OCI-M2 (cell line): ENCODE measurements around the gene NELFCD.

Experiments used
- DNase-seq: peaks from one replicate; lab custom pipeline; 2025; ENCODE audit not compliant: unreplicated experiment; lab: John Stamatoyannopoulos, UW

The NELFCD gene

DNA sequence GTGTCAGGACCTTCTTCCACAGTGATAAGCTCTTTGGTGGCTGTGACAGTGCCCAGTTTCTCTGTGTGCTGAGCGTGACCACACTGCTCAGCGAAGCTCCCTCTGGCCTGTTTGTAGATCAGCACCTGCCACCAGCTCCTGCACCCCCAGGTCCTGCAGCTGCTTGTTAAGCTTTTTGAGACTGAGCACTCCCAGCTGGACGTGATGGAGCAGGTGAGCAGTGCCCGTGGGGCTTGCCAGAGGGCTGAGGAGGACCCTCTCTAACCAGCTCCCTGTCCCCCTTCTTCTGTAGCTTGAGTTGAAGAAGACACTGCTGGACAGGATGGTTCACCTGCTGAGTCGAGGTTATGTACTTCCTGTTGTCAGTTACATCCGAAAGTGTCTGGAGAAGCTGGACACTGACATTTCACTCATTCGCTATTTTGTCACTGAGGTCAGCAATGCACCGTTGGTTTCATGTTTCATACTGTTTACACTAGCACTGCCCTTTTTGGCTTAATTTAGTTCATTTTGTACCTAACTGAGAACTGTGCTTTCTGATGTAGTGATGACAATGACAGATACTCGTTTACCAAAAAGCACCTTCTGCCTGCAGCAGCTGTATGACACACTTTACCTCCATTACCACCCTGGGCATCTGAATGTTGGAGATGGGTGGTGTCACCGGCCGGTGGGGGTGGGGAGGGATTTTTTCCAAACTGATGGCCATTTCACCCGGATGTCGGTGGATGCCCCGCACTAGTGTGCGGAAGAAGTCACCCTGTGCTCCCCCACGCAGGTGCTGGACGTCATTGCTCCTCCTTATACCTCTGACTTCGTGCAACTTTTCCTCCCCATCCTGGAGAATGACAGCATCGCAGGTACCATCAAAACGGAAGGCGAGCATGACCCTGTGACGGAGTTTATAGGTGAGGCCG, 12.5 kb downstream of the NELFCD start:
- no peak for DNase-seq

DNA sequence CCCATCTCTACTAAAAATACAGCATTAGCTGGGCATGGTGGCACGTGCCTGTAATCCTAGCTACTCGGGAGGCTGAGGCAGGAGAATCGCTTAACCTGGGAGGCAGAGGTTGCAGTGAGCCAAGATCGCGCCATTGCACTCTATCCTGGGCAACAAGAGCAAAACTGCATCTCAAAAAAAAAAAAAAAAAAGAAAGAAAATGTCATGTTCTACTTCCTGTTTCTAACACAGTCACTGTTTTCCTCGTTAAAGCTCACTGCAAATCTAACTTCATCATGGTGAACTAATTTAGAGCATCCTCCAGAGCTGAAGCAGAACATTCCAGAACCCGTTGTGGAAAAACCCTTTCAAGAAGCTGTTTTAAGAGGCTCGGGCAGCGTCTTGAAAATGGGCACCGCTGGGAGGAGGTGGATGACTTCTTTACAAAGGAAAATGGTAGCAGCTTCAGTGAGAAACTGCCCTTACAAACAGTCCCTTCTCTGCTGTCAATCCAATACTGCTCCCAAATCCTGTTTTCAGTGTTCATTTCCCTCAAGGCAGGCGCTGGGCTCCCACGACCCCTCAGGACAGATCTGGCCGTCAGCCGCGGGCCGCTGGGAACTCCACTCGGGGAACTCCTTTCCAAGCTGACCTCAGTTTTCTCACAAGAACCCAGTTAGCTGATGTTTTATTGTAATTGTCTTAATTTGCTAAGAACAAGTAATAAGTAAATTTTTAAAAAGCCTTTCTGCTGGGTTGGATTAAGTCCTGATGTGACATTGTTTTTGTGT, 13.5 kb downstream of the NELFCD start:
- DNase-seq = no peak

DNA sequence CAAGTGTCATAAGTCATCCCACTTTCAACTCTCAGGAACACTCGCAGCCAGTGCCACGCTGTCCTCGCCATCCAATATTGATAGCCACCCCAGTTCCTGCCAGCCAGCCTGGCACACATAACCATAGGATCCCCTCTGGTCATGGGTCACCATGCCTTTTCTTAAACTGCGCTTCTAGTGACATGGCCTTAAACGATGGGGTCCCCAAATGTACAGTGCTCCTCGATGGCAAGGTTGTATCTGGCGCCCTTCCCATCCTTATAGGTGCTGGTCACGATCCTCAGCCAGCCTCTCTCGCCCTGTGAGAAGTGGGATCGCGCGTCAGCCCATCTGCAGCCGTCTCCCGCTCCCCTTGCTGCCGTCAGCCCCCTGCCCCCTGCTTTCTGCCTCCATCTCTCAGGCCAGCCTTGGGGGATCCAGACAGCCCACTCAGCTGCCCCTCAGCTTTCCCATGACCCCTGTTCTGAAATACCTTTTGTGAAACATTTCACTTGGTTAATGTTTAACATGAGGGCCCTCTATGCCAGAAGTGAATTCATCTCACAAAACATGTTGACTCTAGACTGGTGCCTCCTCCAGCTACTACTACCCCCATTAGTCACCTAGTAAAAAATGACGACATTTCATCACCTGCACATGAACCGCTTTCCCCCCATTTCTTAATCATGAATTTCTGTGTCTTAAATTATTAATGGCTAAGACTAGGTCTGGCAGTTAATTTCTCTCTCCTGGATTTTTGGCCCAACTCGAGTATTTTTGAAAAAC, 14.6 kb downstream of the NELFCD start:
- DNase-seq = no peak

DNA sequence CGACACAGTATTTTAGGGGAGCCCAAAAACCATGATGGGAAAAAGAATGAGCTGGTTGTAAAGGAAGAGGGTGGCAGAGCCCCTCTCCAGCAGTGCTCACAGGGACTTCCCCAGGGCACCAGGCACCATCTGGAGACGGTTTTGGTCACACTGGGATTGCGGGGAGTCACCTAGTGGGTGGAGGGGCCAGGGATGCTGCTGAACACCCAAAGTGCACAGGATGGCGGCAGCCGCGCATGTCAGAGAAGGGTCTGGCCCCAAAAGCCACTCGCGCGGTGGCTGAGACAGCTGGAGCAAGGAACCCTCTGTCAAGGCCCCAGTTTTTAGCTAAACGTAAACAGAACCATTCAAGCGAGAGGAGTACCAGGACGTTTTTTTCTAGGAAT, 15.2 kb downstream of the NELFCD start:
- no peak for DNase-seq

DNA sequence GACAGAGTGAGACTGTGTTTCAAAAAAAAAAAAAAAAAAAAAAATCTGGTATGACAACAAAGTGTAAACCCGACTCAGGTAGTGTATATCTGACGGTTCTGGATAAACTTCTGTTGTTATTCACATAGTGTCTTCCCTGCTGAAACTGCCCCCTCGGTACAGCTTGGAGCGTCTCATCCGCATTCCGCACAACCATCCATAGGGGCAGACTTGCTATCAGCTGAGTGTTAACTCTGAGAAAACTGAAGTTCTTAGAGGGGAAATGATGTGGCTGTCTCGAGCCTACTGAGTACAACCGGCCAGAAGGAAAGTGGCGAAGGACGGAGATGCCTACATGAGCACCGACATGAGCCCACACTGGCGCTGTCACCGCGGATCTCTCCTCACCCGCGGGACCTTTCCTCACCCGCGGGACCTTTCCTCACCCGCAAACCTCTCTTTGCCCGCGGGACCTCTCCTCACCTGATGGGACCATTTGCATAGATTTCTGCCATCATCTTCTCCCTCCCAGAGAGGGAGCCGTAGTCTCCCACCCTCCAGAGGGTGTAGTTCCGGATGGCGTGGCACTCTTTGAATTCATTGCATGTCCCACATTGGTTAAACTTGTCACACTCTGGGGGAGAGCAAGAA, 16.2 kb downstream of the NELFCD start:
- DNase-seq = no peak

DNA sequence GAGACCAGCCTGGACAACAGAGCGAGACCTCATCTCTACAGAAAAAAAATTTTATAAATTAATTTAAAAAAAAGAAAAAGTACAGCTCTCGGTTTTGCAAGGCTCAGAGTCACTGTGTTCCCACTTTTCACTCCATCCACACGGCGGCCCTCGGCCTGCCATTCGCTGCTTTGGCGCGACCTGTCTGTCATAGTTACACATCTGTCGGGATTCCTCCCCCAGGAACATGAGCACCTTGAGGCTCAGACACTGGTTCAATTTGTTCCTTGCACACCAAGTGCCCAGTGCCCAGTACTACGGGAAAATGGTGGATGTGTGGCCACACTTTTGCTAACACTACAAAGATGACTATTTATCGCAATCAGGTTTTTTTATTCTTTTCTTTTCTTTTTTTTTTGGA, 17.6 kb downstream of the NELFCD start:
- no peak for DNase-seq

DNA sequence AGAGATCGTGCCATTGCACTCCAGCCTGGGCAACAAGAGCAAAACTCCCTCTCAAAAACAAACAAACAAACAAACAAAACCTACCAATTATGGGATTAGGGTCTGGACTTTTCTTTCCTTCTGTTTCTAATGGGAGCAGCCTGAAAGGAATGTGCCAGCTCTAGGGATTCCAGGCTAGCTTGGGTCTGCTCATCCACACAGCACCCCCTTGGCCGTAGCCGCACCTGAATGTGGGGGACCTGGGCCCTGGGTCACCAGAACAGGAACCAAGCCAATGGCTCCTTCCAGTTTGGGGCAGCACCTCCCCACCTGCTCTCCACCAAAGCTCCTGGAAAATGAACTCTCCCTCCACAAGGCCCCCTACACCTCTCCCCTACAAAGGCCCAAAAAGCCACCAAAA, 19.3 kb downstream of the NELFCD start:
- DNase-seq = no peak

DNA sequence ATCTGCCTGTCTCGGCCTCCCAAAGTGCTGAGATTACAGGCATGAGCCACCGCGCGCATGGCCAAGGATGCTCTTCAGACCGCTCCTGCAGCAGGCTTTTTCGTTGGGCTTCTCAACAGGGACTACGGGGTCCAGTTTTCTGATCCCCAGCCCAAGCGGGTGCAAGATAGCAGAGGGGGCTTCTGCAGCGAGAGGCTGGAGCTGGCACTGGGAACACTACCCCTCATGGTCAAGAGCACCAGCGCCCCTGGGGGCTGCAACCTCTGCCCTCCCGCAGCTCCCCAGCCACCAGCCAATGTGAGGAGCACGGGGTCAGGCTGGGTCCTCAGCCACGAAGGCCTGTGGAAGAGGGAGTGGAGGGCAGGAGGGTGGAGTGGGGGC, 20.0 kb downstream of the NELFCD start:
- no peak for DNase-seq

DNA sequence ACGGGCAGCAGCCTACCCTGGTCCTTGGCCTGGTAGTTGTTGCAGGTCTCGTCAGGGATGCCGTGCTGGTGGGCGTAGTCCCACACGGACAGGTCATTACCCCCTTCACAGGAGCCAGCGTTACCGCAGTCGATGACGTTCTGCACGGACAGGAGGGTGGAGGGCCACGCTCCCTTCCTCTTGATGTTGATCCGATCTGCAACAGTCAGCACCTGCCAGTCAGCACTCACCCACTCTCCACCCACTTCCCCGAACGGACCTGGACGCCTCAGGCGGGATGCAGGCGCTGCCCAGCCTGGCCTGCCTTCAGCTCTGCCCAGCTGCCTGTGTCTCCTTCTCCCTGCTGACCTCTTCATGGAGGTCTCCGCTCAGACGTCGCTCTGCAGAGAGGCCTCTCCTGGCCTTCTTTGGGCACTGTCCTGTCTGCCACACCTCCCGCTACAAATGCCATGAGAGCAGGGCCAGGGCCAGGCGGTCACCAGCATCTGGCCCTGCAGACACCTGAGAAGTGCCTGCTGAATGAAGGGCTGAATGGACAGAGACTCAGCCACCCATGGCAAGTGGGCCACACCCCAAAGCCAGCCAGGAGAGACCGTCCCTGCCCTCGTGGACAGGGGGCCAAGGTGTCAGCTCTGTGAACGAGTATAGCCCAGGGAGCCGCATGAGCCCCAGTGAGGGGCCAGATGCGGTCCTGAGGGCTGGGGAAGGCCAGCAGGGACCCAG, 20.6 kb downstream of the NELFCD start:
- DNase-seq = no peak

DNA sequence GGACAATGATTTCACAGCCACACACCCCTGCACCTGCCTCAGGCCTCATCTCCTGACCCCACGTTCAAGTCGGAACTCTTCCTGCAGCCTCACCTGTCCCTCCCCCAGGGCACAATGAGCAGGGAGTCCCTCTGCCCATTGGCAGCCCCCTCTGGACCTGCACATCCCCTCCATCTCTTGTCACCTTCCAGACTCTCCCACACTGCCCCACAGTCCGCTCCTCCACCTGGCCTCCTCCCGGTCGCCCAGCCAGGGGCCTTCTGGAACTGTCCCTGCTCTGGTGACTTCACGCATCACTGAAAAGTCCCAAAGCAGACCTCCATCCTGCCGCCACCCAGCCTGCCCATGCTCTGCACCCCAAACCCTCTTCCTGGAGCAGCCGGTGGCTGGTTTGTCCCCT, 21.3 kb downstream of the NELFCD start:
- DNase-seq = no peak

DNA sequence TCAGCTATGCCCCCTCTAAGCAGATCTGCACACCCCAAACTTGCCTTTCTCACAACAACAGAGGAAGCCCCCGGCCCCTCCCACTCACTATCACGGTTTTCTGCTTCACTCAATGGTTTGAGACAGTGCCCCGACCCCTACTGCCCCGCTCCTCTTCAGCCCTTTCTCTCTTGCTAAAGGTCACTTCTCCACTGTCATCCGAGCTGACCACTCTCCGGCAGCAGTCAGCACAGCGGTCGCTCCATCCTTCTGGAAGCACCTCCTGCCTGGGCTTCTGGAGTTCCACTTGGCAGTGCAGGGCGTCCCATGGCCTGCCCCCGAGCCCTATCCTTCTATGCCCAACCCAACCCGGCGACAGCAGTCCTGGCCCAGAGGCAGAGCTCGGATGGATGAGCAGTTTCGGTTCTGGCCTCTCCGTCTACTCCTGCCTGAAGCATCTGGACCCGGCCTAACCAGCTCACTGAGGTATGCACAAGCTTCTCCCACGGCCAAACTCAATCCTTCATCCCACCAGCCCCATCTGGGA, 21.9 kb downstream of the NELFCD start:
- DNase-seq = no peak

DNA sequence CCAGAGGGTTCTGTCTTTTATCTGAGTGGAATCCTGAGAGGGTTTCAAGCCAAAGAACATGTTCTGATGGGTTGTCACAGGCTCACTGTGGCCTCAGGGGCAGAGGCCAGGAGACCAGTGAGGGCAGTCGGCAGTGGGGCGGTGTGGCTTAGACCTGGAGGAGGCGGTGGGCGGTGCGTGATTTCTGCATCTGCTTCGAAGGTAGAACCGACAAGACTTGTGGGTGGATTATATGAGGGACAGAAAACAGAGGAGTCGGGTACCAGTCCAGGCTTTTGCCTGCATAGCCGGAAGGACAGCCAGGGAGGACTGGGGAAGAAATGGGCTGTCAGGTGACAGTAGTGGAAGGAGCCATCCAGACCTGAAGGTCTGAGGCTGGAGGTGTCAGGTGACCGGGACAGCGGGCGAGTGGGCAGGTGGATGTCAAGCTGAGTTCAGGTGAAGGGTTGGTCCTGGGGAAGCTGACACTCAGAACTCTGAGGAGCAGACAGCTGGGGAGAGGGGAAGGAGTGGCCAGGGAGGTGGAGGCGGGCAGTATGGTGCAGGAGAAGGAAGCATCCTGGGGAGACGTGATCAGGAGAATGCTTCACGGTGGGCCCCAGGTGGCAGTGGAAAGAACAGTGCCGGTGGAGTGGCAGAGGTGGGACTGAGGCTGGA, 22.9 kb downstream of the NELFCD start:
- DNase-seq = no peak

DNA sequence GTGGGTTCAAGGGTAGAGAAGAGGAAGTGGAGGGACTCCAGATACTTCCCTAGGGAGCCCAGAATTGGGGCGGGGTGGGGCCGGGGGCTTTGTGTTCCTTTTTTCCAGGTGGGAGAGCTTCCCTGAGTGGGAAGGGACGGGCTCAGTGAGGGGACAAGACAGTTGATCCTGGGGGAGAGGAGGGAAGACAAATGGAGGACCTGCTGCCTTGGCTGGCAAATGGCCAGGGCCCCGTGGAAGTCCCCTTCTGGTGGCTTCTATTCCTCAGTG, 23.4 kb downstream of the NELFCD start:
- no peak for DNase-seq

DNA sequence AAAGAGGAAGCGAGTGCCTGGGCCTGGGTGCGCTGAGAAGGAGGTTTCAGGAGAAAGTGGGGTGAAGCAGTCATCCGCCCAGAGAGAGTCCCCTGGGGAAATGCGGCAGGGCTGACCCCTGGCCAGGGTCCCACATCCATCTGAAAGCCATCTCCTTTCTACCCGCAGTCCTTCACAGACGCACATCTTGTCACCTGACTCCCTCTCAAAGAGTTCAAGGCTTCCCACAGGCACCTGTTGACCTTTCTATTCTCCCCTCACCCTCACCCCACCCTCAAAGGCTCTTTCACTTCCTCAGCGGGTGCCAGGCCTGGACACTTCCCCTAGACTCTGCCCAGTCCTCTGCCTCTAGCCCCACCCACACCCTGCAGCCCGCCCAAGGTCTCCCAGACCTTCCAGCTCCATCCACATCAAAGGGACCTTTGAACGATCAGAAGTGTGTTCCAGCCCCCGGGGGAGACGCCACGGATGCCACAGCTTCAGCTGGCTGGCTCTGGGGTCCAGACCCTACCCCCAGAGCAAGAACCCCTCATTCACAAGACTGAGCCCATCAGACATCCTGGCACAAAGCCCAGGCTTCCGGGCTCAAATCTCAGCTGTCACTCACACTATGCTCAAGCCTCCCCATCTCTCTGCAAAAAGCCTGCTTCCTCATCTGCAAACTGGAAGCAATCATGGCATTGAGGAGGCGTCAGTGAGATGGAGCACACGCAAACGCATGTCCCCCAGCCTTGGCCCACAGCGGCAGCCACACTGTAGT, 23.9 kb downstream of the NELFCD start:
- DNase-seq = no peak

DNA sequence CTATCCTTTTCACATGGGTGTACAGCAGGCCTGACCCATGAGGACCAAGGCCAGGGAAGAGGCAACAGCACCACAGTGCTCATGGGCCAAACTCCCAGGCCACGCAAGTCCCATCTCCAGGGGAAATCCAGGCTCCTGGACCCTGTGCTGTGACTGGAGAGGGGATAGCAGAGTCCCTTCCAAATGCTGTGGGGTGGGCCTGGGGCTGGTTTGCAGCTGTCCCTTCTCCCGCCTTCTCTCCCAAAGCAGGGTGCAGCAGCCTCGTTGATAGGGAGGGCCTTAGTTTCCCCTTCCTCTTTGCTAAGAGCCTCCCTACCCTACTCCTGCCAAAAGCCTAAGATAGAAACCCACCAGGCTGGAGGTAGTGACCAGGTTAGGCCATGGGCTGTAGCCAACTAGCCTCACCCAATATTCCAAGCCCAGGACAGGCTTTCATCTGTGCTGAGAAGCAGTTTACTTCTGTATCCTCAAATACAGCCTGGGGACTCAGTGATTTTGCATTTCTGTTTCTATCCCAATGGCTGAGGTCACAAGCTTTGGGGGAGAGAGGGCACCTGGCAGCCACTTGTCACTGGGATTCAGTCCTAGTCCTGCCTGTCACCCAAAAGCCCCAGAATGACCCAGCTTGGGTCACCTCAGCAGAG, 24.6 kb downstream of the NELFCD start:
- DNase-seq = no peak

DNA sequence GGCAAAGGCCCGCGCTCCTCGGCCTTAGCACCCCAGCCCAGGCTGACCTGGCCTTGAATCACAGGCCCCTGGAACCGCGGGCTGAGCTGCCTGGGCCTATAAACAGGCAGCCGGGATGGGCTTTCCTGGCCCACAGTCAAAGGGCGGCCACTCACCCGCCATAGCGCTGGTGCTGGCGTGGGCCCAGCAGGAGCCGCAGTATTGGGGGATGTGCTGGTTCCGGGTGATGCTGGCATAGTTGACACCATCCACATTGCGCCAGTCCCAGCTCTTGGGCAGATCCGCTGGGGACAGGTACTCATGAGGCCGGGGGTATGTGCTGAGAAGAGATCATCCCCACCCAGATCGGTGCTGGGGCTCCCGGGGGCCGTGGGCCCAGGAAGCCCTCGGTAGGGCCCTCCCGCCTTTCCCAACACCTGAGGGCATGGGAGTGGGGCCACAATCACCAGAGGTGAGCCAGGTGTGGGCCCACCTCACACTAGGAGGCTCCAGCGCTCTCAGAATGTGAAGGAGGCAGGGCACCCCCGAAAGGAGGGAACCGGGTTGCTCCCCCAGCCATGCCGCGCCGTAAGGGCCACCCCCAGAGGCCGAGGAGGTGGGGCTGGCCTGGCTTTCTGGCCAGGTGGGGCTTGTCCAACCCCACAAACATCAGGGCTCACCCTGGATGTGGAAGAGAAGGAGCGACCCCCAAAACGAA, 25.3 kb downstream of the NELFCD start:
- DNase-seq = no peak

DNA sequence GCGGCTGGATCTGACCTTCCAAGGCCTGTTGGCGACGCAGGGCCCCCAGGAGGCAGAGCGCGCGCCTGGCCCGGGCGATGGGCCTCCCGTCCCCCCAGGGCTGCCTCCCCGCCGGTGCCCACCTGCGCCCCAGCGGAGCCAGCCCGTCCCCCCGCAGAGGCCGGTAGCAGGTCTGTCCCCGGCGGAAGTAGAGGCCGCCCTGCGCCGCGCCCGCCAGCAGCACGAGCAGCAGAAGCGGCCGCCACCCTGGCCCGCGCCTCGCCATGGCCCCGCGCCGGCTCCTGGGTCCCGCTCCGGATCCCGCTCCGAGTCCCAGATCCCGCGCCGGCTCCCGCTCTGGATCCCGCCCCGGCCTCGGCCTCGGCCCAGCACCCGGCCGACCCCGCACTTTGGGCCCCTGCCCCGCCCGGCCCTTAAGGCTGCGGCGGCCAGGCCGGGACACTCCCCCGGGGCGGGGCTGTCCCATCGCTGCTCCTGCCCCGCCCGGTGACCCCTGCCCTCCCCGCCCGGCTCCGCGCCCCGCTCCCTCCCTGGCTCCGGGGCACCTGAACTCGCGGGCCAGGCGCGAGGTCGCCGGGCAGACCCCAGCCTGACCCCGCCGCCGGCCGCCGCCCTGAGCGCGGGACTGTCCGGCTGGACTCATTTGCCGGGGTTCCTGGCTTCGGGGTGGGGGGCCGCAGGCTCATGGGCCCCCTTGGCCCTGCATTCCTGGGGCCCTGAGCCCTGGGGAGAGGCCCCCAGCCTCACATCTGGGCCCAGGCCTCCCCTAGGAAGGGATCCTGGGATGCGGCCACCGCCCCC, 26.0 kb downstream of the NELFCD start, which contains the start of gene CTSZ:
CTSZ (minus strand) TSS at position 391 of the 801 bp plus-strand sequence; CDS start at position 265, 126 bp downstream.
- no peak for DNase-seq
